H1 (cell line): ENCODE results near the gene FAM168B. TPM values are rescaled to one million over a fixed set of nuclear protein-coding genes. Genes with fewer than 3 reads are reported as not detected.

Experiments used
- HDAC2 ChIP-seq, 2 experiments: fragments of 300-600 bp in 1 of 2; sonication (generic) in 1 of 2; IDR thresholded peaks; 2 replicates each; pipeline ENCODE4 v1.6.1; 2011 to 2012; ENCODE audit warnings: low read depth in 2 of 2, low read length in 2 of 2, mild to moderate bottlenecking in 2 of 2, moderate library complexity in 2 of 2, borderline replicate concordance in 1 of 2, inconsistent platforms in 1 of 2
- polyA plus RNA-seq, 7 experiments: library from polyadenylated mRNA; depleted of rRNA in 3 of 7; stranded (reverse) in 5 of 7; unstranded in 2 of 7; fragments of >200 nt in 5 of 7; fragments of 200-250 nt in 2 of 7; gene quantifications; 1 replicate in 5 of 7; 2 replicates in 1 of 7; 4 replicates in 1 of 7; pipeline versions ENCODE4 v1.2.1 to v1.2.3, GENCODE V29; 2011 to 2013; ENCODE audit warnings: missing spikeins in 2 of 7, mixed read lengths in 2 of 7
- total RNA-seq: library from RNA; stranded (reverse); fragmentation: NEBNext Ultra II Directional; extraction: Animal tissue kit (Norgen Biotek cat#: 25700); gene quantifications from 2 replicates; pipeline ENCODE4 v1.2.1, GENCODE V29; 2021

Gene FAM168B
- total and polyA plus RNA-seq, 2 of the 8 experiments (the other 6 are each of a cell fraction or from before 2014, with no cell fraction given), result 61.9 to 123 TPM

- no peak for TF ChIP-seq HDAC2 (IDR thresholded peaks at IDR 0.05; ENCODE audit: borderline replicate concordance in 1 of 2, low read depth in 2 of 2, low read length in 2 of 2)
- TF ChIP-seq, all 59 proteins: peak for 0
Measured at GRCh38 chr2:131005216-131005935, 87.9 kb downstream of the FAM168B start (continued).
